CD14-positive monocyte (primary cell): ENCODE measurements around the gene RMI1. TPM values are rescaled to one million over a fixed set of nuclear protein-coding genes. Genes with fewer than 3 reads are reported as not detected.
"Not testable (repeated sequence)": the region's sequence is repeated elsewhere in the genome, so short reads cannot be mapped to it uniquely, and the experiment has no call there.

Experiments
- DNase-seq, 3 donors: peaks; one replicate each; pipeline ENCODE4 v3.0.0-alpha.2; 2011 to 2022
- H2AFZ ChIP-seq: 2 replicates; pipeline ENCODE4 v1.6.0; 2012; ENCODE audit warnings: mild to moderate bottlenecking, low read depth, low read length, inconsistent platforms; ENCODE audit not compliant: insufficient read depth, poor library complexity, severe bottlenecking
- H3K27ac ChIP-seq, 2 donors: 1 replicate in 1 of 2; 2 replicates in 1 of 2; pipeline ENCODE4 v1.5.1; 2012 to 2013; ENCODE audit warnings: low read length in 2 of 2, control low read depth in 1 of 2, inconsistent platforms in 1 of 2, low read depth in 1 of 2, mild to moderate bottlenecking in 1 of 2
- H3K27me3 ChIP-seq, 2 donors: one replicate each; pipeline versions ENCODE4 v1.6.0 to v1.6.1; 2011 to 2013; ENCODE audit warnings: low read length in 2 of 2; ENCODE audit not compliant: control insufficient read depth in 2 of 2, insufficient read depth in 2 of 2
- H3K36me3 ChIP-seq, 2 donors: replicated peaks in 1 of 2; 1 replicate in 1 of 2; 2 replicates in 1 of 2; pipeline versions ENCODE4 v1.5.1 to v1.6.1; 2012 to 2013; ENCODE audit warnings: low read length in 2 of 2, control low read depth in 1 of 2, inconsistent platforms in 1 of 2, mild to moderate bottlenecking in 1 of 2; ENCODE audit not compliant: insufficient read depth in 2 of 2, control insufficient read depth in 1 of 2
- H3K4me1 ChIP-seq, 2 donors: 1 replicate in 1 of 2; 2 replicates in 1 of 2; pipeline versions ENCODE4 v1.5.1 to v1.6.1; 2012 to 2013; ENCODE audit warnings: low read length in 2 of 2, control low read depth in 1 of 2, inconsistent platforms in 1 of 2, mild to moderate bottlenecking in 1 of 2, moderate library complexity in 1 of 2; ENCODE audit not compliant: insufficient read depth in 2 of 2, control insufficient read depth in 1 of 2
- H3K4me2 ChIP-seq: replicated peaks from 2 replicates; pipeline ENCODE3; 2012; ENCODE audit warnings: low read length, moderate library complexity, mild to moderate bottlenecking; ENCODE audit not compliant: poor library complexity, severe bottlenecking; ENCODE audit errors: extremely low read depth
- H3K4me3 ChIP-seq, 3 experiments: fragments of 200-600 bp in 1 of 3; sonication (generic) in 1 of 3; replicated peaks in 1 of 3; 1 replicate in 2 of 3; 2 replicates in 1 of 3; pipeline ENCODE4 v1.5.1; 2011 to 2013; ENCODE audit warnings: low read length in 3 of 3, mild to moderate bottlenecking in 3 of 3, control low read depth in 2 of 3, low read depth in 2 of 3, inconsistent platforms in 1 of 3, moderate library complexity in 1 of 3
- H3K79me2 ChIP-seq: 2 replicates; pipeline ENCODE4 v1.6.0; 2012; ENCODE audit warnings: mild to moderate bottlenecking, control low read depth, inconsistent platforms, low read length, moderate library complexity; ENCODE audit not compliant: insufficient read depth
- H3K9ac ChIP-seq: 2 replicates; pipeline ENCODE4 v1.6.0; 2017; ENCODE audit warnings: low read length, mild to moderate bottlenecking; ENCODE audit not compliant: insufficient read depth, poor library complexity, severe bottlenecking
- H3K9me3 ChIP-seq, 2 donors: replicated peaks in 1 of 2; 1 replicate in 1 of 2; 2 replicates in 1 of 2; pipeline versions ENCODE4 v1.5.1 to v1.6.1; 2012 to 2013; ENCODE audit warnings: low read length in 2 of 2, control low read depth in 1 of 2; ENCODE audit not compliant: control insufficient read depth in 1 of 2, insufficient read depth in 1 of 2
- H4K20me1 ChIP-seq: 2 replicates; pipeline ENCODE4 v1.6.0; 2012; ENCODE audit warnings: mild to moderate bottlenecking, low read length, control low read depth, moderate library complexity; ENCODE audit not compliant: insufficient read depth
- H3K27ac Mint-ChIP-seq, 7 donors: one replicate each; pipeline ENCODE4 v1.8.0; 2020; ENCODE audit warnings: mild to moderate bottlenecking in 7 of 7, mixed read lengths in 7 of 7, moderate library complexity in 6 of 7, inconsistent platforms in 2 of 7
- H3K27me3 Mint-ChIP-seq, 3 donors: one replicate each; pipeline ENCODE4 v1.8.0; 2021 to 2022; ENCODE audit warnings: low read depth in 3 of 3, mild to moderate bottlenecking in 3 of 3, mixed read lengths in 3 of 3, moderate library complexity in 3 of 3, inconsistent platforms in 1 of 3
- H3K36me3 Mint-ChIP-seq, 2 donors: one replicate each; pipeline ENCODE4 v1.8.0; 2020; ENCODE audit warnings: mixed read lengths in 2 of 2, inconsistent platforms in 1 of 2, mild to moderate bottlenecking in 1 of 2
- H3K4me1 Mint-ChIP-seq: one replicate; pipeline ENCODE4 v1.8.0; 2020; ENCODE audit warnings: mild to moderate bottlenecking, mixed read lengths
- H3K4me3 Mint-ChIP-seq, 2 donors: one replicate each; pipeline ENCODE4 v1.8.0; 2020; ENCODE audit warnings: mild to moderate bottlenecking in 2 of 2, mixed read lengths in 2 of 2, moderate library complexity in 1 of 2
- H3K9me3 Mint-ChIP-seq, 7 donors: one replicate each; pipeline ENCODE4 v1.8.0; 2020 to 2022; ENCODE audit warnings: mixed read lengths in 7 of 7, mild to moderate bottlenecking in 6 of 7, moderate library complexity in 6 of 7, inconsistent platforms in 2 of 7
- CTCF ChIP-seq: fragments of 200-600 bp; IDR thresholded peaks from one replicate; pipeline ENCODE4 v1.8.0; 2022; ENCODE audit warnings: antibody characterized with exemption, mild to moderate bottlenecking
- WGBS: methylation state at CpG from one replicate; pipeline ENCODE4 v1.1.5; 2013; ENCODE audit warnings: missing lambda C conversion rate; ENCODE audit not compliant: insufficient coverage; 5-methylcytosine and 5-hydroxymethylcytosine counted together
- intact Hi-C, 2 donors: fragments of 100-400 bp; cut with micrococcal nuclease; formaldehyde crosslinking; loops; one replicate each; pipeline versions ENCODE4 v1.15.0 to v1.15.1; 2023
- polyA plus RNA-seq, 3 donors: library from polyadenylated mRNA; depleted of rRNA in 1 of 3; unstranded in 2 of 3; stranded (reverse) in 1 of 3; fragments of 300-500 nt in 2 of 3; fragments of >200 nt in 1 of 3; fragmentation: Illumina TruSeq in 2 of 3; gene quantifications; 1 replicate in 2 of 3; 2 replicates in 1 of 3; pipeline ENCODE4 v1.2.3, GENCODE V29; 2012 to 2021

RMI1 gene
- polyA plus RNA-seq, 3 donors: 1.7 to 11.5 (median 5.3) TPM

- no peak for TF ChIP-seq CTCF
- no peaks in the 10 kb centered on the region for H3K4me1 ChIP-seq
- H3K36me3 ChIP-seq: no peaks in the 10 kb centered on the region
- H2AFZ ChIP-seq: no peak overlapping the region
- no peaks in the 10 kb centered on the region for H3K27me3 ChIP-seq
- Mint-ChIP-seq H3K27me3 (peaks cover 0 to 8% (median 4%) of the 10 kb centered on the region in 3 donors), H3K27ac (no peak overlapping the region), H3K36me3 (no peaks in the 10 kb centered on the region), H3K4me3 (no peak overlapping the region), H3K9me3 (peaks cover 0 to 13% (median 10%) of the 10 kb centered on the region in 7 donors), H3K4me1 (no peaks in the 10 kb centered on the region)
- H3K4me3 ChIP-seq: no peak overlapping the region
- no peaks in the 10 kb centered on the region for H3K79me2 ChIP-seq
- DNase-seq: no peak
- H3K4me2 ChIP-seq: no peak overlapping the region
- WGBS: 100% methylated on average over 1 of the region's 4 CpGs
- intact Hi-C loops: no loop called here
- H3K9ac ChIP-seq: no peak overlapping the region
- H4K20me1 ChIP-seq: no peaks in the 10 kb centered on the region
- no peaks in the 10 kb centered on the region for H3K9me3 ChIP-seq
- H3K27ac ChIP-seq: no peak overlapping the region
Observed at GRCh38 chr9:84027201-84027600, 46.6 kb downstream of the RMI1 start.

- H3K9me3 ChIP-seq: no peaks in the 10 kb centered on the region
- no peak overlapping the region for H3K4me3 Mint-ChIP-seq
- H3K9ac ChIP-seq: no peak overlapping the region
- H3K4me3 ChIP-seq: no peak overlapping the region
- intact Hi-C loops: no loop called here
- no peak for DNase-seq
- H3K9me3 Mint-ChIP-seq: peaks cover 0 to 4% (median 2%) of the 10 kb centered on the region in 7 donors
- TF ChIP-seq CTCF: no peak
- H3K27ac Mint-ChIP-seq: no peak overlapping the region
- H3K27me3 Mint-ChIP-seq: peaks cover 0 to 6% (median 3%) of the 10 kb centered on the region in 3 donors
- H3K79me2 ChIP-seq: no peaks in the 10 kb centered on the region
- no peaks in the 10 kb centered on the region for H3K4me1 ChIP-seq
- H3K4me1 Mint-ChIP-seq: no peaks in the 10 kb centered on the region
- H3K4me2 ChIP-seq: no peak overlapping the region
- no CpG with 5 or more reads among the region's 2 CpGs for WGBS
- H3K27me3 ChIP-seq: no peaks in the 10 kb centered on the region
- H3K36me3 ChIP-seq: no peaks in the 10 kb centered on the region
- no peaks in the 10 kb centered on the region for H4K20me1 ChIP-seq
- no peak overlapping the region for H3K27ac ChIP-seq
- no peak overlapping the region for H2AFZ ChIP-seq
- H3K36me3 Mint-ChIP-seq: no peaks in the 10 kb centered on the region
Observed at GRCh38 chr9:84031534-84031933, 50.9 kb downstream of the RMI1 start.

- 82% methylated on average over 3 of the region's 5 CpGs for WGBS
- not testable (repeated sequence) for H3K27me3 Mint-ChIP-seq, H3K4me3 Mint-ChIP-seq
Observed at GRCh38 chr9:84041857-84042256, 61.3 kb downstream of the RMI1 start.

More at GRCh38 chr9:84041857-84042256, 61.3 kb downstream of the RMI1 start:
- H3K27me3 ChIP-seq, H3K4me3 ChIP-seq, H3K79me2 ChIP-seq, H2AFZ ChIP-seq, H3K4me1 Mint-ChIP-seq, H3K4me2 ChIP-seq, H3K36me3 ChIP-seq, H3K9ac ChIP-seq, H3K27ac ChIP-seq, H3K36me3 Mint-ChIP-seq, H3K27ac Mint-ChIP-seq, H4K20me1 ChIP-seq, H3K4me1 ChIP-seq, intact Hi-C loops, DNase-seq: not testable (repeated sequence)
- H3K9me3 Mint-ChIP-seq: peaks cover 18 to 53% (median 39%) of the 10 kb centered on the region in 7 donors
- peaks cover 0 to 21% of the 10 kb centered on the region in 2 donors for H3K9me3 ChIP-seq
